Measurements from ENCODE around the gene TEDDM1. TPM values are rescaled to one million over a fixed set of nuclear protein-coding genes. Genes with fewer than 3 reads are reported as not detected.

Gene TEDDM1
- total and polyA plus RNA-seq, 2 of the 13 experiments (the other 11 are each of a cell fraction or from before 2014, with no cell fraction given) = not detected

DNA sequence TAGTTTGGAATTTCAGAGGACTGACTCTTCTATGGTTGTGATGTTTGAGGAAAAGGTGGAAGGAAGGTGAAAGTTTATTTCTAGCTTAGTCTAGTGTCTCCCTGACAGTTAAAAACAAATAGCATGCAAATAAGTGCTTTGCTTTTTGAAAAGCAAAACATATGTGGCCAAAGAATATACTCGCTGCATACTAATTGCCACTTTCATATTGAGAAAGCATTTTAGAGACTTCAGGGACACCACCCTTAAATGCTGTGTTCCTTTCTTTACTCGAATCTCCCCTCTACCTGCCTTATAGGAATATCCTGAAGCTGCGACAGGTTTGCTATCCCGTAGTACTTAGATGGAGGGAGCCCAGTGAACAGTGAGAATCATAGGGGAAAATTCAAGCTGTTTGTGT, 32.1 kb downstream of the TEDDM1 start:
- BruUV-seq (replicated peaks) = no TSS peak
- Histone ChIP-seq H4K20me1 (ENCODE audit: insufficient read depth, low read length) (no peaks in the 10 kb centered on the region), H3K4me3 (replicated peaks in 1 of 3; ENCODE audit: insufficient read depth in 1 of 3, low read depth in 2 of 3, low read length in 3 of 3) (no peak overlapping the region), H3K27ac (ENCODE audit: extremely low read length, insufficient read depth, low read length) (no peak overlapping the region), H3K79me2 (ENCODE audit: insufficient read depth, low read length) (no peaks in the 10 kb centered on the region), H3K27me3 (ENCODE audit: control insufficient read depth in 1 of 2, insufficient read depth in 2 of 2, low read length in 2 of 2) (peaks cover 0 to 12% of the 10 kb centered on the region in 2 experiments; a peak in 1 of 5 replicates), H3K9me3 (ENCODE audit: low read length) (no peaks in the 10 kb centered on the region), H2AFZ (ENCODE audit: low read length) (no peak overlapping the region), H3K9ac (ENCODE audit: insufficient read depth, low read depth, low read length) (no peak overlapping the region), H3K36me3 (replicated peaks in 1 of 2; ENCODE audit: control insufficient read depth in 1 of 2, insufficient read depth in 2 of 2, low read length in 2 of 2) (no peaks in the 10 kb centered on the region), H3K4me2 (ENCODE audit: low read depth, low read length) (no peak overlapping the region), H3K4me1 (ENCODE audit: insufficient read depth, low read length) (no peaks in the 10 kb centered on the region)
- ATAC-seq (no peak), FAIRE-seq (no peak), DNase-seq (ENCODE audit: low spot score) (no peak)
- intact Hi-C loops (cut with micrococcal nuclease; ENCODE audit: unreplicated experiment) (no loop called here), in situ Hi-C loops (cut with HindIII; ENCODE audit: extremely low pct_ligation_motif_present, low pct_unique_long_range_greater_than_20kb) (no loop called here)
- POLR2A ChIA-PET = no interaction called here
- 43% methylated on average over 4 of the region's 4 CpGs for whole genome bisulfite sequencing (ENCODE audit: low lambda C conversion rate)
- CTCF ChIA-PET (ENCODE audit: low intra/inter-chr PET ratio, low total read pairs) = no interaction called here
- TF ChIP-seq NR1H2 (CRISPR knock-in tag; IDR thresholded peaks at IDR 0.05; ENCODE audit: borderline replicate concordance, low read depth) = no peak
- no peak for TF ChIP-seq TBL1XR1 (IDR thresholded peaks at IDR 0.05; ENCODE audit: borderline replicate concordance, low read length, partially characterized antibody)
- TF ChIP-seq ZSCAN29 (CRISPR knock-in tag; conservative IDR thresholded peaks at IDR 0.05) = no peak
- no peak for TF ChIP-seq ZFP36L2 (CRISPR knock-in tag; IDR thresholded peaks at IDR 0.05)
- no peak for TF ChIP-seq YEATS4 (CRISPR knock-in tag; IDR thresholded peaks at IDR 0.05; ENCODE audit: borderline replicate concordance)
- TF ChIP-seq ZNF3 (CRISPR knock-in tag; IDR thresholded peaks at IDR 0.05) = no peak
- no peak for TF ChIP-seq PHF8 (CRISPR knock-in tag; IDR thresholded peaks at IDR 0.05)

DNA sequence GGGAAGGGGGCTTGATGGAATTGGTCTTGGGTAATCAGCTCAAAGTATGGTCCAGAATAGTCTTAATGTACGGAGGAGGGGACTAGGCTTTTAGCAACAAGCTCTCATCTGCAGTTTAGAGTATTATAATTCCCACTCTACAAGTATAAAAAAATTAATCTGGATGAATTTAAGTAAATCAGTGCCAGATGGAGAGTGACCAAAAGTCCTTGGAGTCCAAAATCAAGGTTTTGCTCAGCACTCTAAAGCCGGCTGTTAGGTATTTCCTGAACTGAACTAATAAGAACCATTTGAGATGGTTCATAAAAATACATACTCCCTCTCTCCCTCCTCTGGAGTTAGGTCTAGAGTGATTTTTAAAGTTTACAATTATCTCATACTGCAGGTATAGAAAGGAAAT, 32.5 kb downstream of the TEDDM1 start:
- no peaks in the 10 kb centered on the region for H3K4me1 ChIP-seq (ENCODE audit: insufficient read depth, low read length)
- no peaks in the 10 kb centered on the region for H3K79me2 ChIP-seq (ENCODE audit: insufficient read depth, low read length)
- no peak for DNase-seq (ENCODE audit: low spot score)
- no peak overlapping the region for H3K4me3 ChIP-seq (replicated peaks in 1 of 3; ENCODE audit: insufficient read depth in 1 of 3, low read depth in 2 of 3, low read length in 3 of 3)
- no peak for FAIRE-seq
- no peaks in the 10 kb centered on the region for H3K36me3 ChIP-seq (replicated peaks in 1 of 2; ENCODE audit: control insufficient read depth in 1 of 2, insufficient read depth in 2 of 2, low read length in 2 of 2)
- no TSS peak for BruUV-seq (replicated peaks)
- H4K20me1 ChIP-seq (ENCODE audit: insufficient read depth, low read length) = no peaks in the 10 kb centered on the region
- in situ Hi-C loops (cut with HindIII; ENCODE audit: extremely low pct_ligation_motif_present, low pct_unique_long_range_greater_than_20kb) = no loop called here
- 56% methylated on average over 2 of the region's 2 CpGs for WGBS (ENCODE audit: low lambda C conversion rate)
- H3K9ac ChIP-seq (ENCODE audit: insufficient read depth, low read depth, low read length) = no peak overlapping the region
- H3K27me3 ChIP-seq (ENCODE audit: control insufficient read depth in 1 of 2, insufficient read depth in 2 of 2, low read length in 2 of 2) = peaks cover 0 to 15% of the 10 kb centered on the region in 2 experiments; a peak in 1 of 5 replicates
- no peak overlapping the region for H3K4me2 ChIP-seq (ENCODE audit: low read depth, low read length)
- ATAC-seq = no peak
- no peaks in the 10 kb centered on the region for H3K9me3 ChIP-seq (ENCODE audit: low read length)
- intact Hi-C loops (cut with micrococcal nuclease; ENCODE audit: unreplicated experiment) = no loop called here
- no peak overlapping the region for H2AFZ ChIP-seq (ENCODE audit: low read length)
- no peak overlapping the region for H3K27ac ChIP-seq (ENCODE audit: extremely low read length, insufficient read depth, low read length)
- CTCF ChIA-PET (ENCODE audit: low intra/inter-chr PET ratio, low total read pairs) = no interaction called here
- TF ChIP-seq PCBP1 (IDR thresholded peaks at IDR 0.05; ENCODE audit: borderline replicate concordance, low read depth, low read length) (no peak), STAG1 (CRISPR knock-in tag; IDR thresholded peaks at IDR 0.05) (no peak), CBFB (CRISPR knock-in tag; IDR thresholded peaks at IDR 0.05) (no peak)
- POLR2A ChIA-PET = interaction anchor here (1.2 kb wide), 1 partner anchor 24 kb away, joined by 4 read pairs; the partner anchor contains the start of gene GLUL
